Body of pancreas (tissue), 4 donors: Measurements from ENCODE around the gene GRK4.

Experiments
- POLR2A ChIP-seq, 3 donors: fragments of 450-650 bp; IDR thresholded peaks; one replicate each; pipeline ENCODE4 v1.6.1; 2016; ENCODE audit warnings: antibody characterized with exemption in 3 of 3, mild to moderate bottlenecking in 2 of 3
- TF ChIP-seq, protein P1 (sequence below), 7 experiments: fragments of 450-650 bp in 4 of 7; fragments of 200-600 bp in 3 of 7; sonication (generic) in 3 of 7; IDR thresholded peaks; one replicate each; pipeline ENCODE4 v1.5.1; 2016 to 2019; ENCODE audit warnings: antibody characterized with exemption in 7 of 7

- TF ChIP-seq, protein P1, sequence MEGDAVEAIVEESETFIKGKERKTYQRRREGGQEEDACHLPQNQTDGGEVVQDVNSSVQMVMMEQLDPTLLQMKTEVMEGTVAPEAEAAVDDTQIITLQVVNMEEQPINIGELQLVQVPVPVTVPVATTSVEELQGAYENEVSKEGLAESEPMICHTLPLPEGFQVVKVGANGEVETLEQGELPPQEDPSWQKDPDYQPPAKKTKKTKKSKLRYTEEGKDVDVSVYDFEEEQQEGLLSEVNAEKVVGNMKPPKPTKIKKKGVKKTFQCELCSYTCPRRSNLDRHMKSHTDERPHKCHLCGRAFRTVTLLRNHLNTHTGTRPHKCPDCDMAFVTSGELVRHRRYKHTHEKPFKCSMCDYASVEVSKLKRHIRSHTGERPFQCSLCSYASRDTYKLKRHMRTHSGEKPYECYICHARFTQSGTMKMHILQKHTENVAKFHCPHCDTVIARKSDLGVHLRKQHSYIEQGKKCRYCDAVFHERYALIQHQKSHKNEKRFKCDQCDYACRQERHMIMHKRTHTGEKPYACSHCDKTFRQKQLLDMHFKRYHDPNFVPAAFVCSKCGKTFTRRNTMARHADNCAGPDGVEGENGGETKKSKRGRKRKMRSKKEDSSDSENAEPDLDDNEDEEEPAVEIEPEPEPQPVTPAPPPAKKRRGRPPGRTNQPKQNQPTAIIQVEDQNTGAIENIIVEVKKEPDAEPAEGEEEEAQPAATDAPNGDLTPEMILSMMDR (IDR thresholded peaks at IDR 0.05): no peak
- TF ChIP-seq POLR2A (IDR thresholded peaks at IDR 0.05): no peak
These were observed 96.6 kb downstream of the GRK4 start for GRCh38 chr4:3059943-3060342.
